Neural cell (in vitro differentiated cells): ENCODE measurements around the gene GLB1L.

Experiments
- CTCF ChIP-seq: fragments of 450-650 bp; IDR thresholded peaks from 2 replicates; pipeline ENCODE4 v1.5.1; 2014; ENCODE audit warnings: antibody characterized with exemption, mild to moderate bottlenecking, moderate library complexity; ENCODE audit not compliant: poor library complexity, severe bottlenecking
- EP300 ChIP-seq: fragments of 450-650 bp; conservative IDR thresholded peaks from 2 replicates; pipeline ENCODE4 v1.6.1; 2014; ENCODE audit warnings: antibody characterized with exemption, mild to moderate bottlenecking, moderate library complexity; ENCODE audit not compliant: poor library complexity, severe bottlenecking
- EZH2 ChIP-seq: fragments of 200-600, 300-800 bp; shearing (Covaris generic), sonication (generic); IDR thresholded peaks from 2 replicates; pipeline ENCODE4 v1.6.1; 2014; ENCODE audit warnings: antibody characterized with exemption, low read length, borderline replicate concordance, mild to moderate bottlenecking; ENCODE audit not compliant: insufficient read depth, poor library complexity, severe bottlenecking
- MXI1 ChIP-seq: fragments of 450-650 bp; conservative IDR thresholded peaks from 2 replicates; pipeline ENCODE4 v1.6.1; 2014; ENCODE audit warnings: antibody characterized with exemption, mild to moderate bottlenecking; ENCODE audit not compliant: poor library complexity, severe bottlenecking
- POLR2AphosphoS5 ChIP-seq: IDR thresholded peaks from 2 replicates; pipeline ENCODE4 v1.6.1; 2012
- SMC3 ChIP-seq: fragments of 450-650 bp; conservative IDR thresholded peaks from 2 replicates; pipeline ENCODE4 v1.6.1; 2014; ENCODE audit warnings: antibody characterized with exemption, mild to moderate bottlenecking, moderate library complexity; ENCODE audit not compliant: poor library complexity

GRCh38 chr2:219290381-219291171, 45.3 kb upstream of the GLB1L start:
- TF ChIP-seq CTCF = no peak
- TF ChIP-seq SMC3 = no peak
- TF ChIP-seq EP300 = no peak
- no peak for TF ChIP-seq MXI1
- no peak for TF ChIP-seq EZH2
- TF ChIP-seq POLR2AphosphoS5 = peak; percentile 6
